RWPE2 (cell line): ENCODE measurements around the gene NHEJ1.
A peak's percentile ranks its signal among the peaks of the same experiment; 100 is the strongest.

Source experiments
- ATAC-seq: fragments of 200-7000 bp; cut with Tn5 transposase; 3 replicates; pipeline ENCODE4 v1.9.1; 2021; ENCODE audit warnings: low read depth
- DNase-seq: peaks from one replicate; pipeline ENCODE4 v3.0.0-alpha.2; 2020; ENCODE audit warnings: low spot score
- H3K27ac ChIP-seq: fragments of 450-650 bp; 2 replicates; pipeline ENCODE4 v1.5.1; 2017; ENCODE audit warnings: mild to moderate bottlenecking; ENCODE audit not compliant: poor library complexity, severe bottlenecking
- H3K27me3 ChIP-seq: fragments of 250-450 bp; sonication (Bioruptor Pico); 2 replicates; pipeline ENCODE4 v1.5.1; 2021; ENCODE audit warnings: mild to moderate bottlenecking, moderate library complexity; ENCODE audit not compliant: insufficient read depth, poor library complexity, severe bottlenecking
- H3K36me3 ChIP-seq: fragments of 250-450 bp; sonication (Bioruptor Pico); 2 replicates; pipeline ENCODE4 v1.5.1; 2020; ENCODE audit warnings: low read depth, mild to moderate bottlenecking, moderate library complexity
- H3K4me1 ChIP-seq: fragments of 250-450 bp; sonication (Bioruptor Pico); 2 replicates; pipeline ENCODE4 v1.5.1; 2021; ENCODE audit warnings: mild to moderate bottlenecking, moderate library complexity; ENCODE audit not compliant: insufficient read depth, poor library complexity, severe bottlenecking
- H3K4me3 ChIP-seq: fragments of 250-450 bp; sonication (Bioruptor Pico); 2 replicates; pipeline ENCODE4 v1.5.1; 2021; ENCODE audit warnings: mild to moderate bottlenecking, moderate library complexity; ENCODE audit not compliant: severe bottlenecking
- H3K9me3 ChIP-seq: fragments of 250-450 bp; sonication (Bioruptor Pico); 2 replicates; pipeline ENCODE4 v1.5.1; 2021; ENCODE audit warnings: mild to moderate bottlenecking, moderate library complexity; ENCODE audit not compliant: severe bottlenecking
- CTCF ChIP-seq: fragments of 450-650 bp; IDR thresholded peaks from one replicate; pipeline ENCODE4 v1.5.1; 2017; ENCODE audit warnings: mild to moderate bottlenecking, moderate library complexity; ENCODE audit not compliant: poor library complexity, severe bottlenecking

Gene NHEJ1

GRCh38 chr2:219104107-219105035 lies 56.2 kb downstream of the NHEJ1 start:
- no peak for DNase-seq
- no peak overlapping the region for H3K27ac ChIP-seq
- ATAC-seq: no peak
- TF ChIP-seq CTCF: peak; percentile 67
- no peaks in the 10 kb centered on the region for H3K27me3 ChIP-seq
- H3K9me3 ChIP-seq: peaks cover 3% of the 10 kb centered on the region
- no peaks in the 10 kb centered on the region for H3K4me1 ChIP-seq
- no peaks in the 10 kb centered on the region for H3K36me3 ChIP-seq
- no peak overlapping the region for H3K4me3 ChIP-seq

GRCh38 chr2:219099329-219099728 lies 61.3 kb downstream of the NHEJ1 start:
- H3K27ac ChIP-seq: no peak overlapping the region
- ATAC-seq: peak; percentile 50; the same call in 2 of the 3 replicates
- H3K4me3 ChIP-seq: no peak overlapping the region
- no peaks in the 10 kb centered on the region for H3K27me3 ChIP-seq
- DNase-seq: no peak
- H3K36me3 ChIP-seq: no peaks in the 10 kb centered on the region
- H3K4me1 ChIP-seq: no peaks in the 10 kb centered on the region
- no peak for TF ChIP-seq CTCF
- H3K9me3 ChIP-seq: peaks cover 3% of the 10 kb centered on the region

- H3K27me3 ChIP-seq: no peaks in the 10 kb centered on the region
- DNase-seq (no peak), ATAC-seq (no peak)
- H3K4me3 ChIP-seq: no peak overlapping the region
- no peaks in the 10 kb centered on the region for H3K4me1 ChIP-seq
- no peaks in the 10 kb centered on the region for H3K9me3 ChIP-seq
- H3K27ac ChIP-seq: no peak overlapping the region
- no peak for TF ChIP-seq CTCF
- H3K36me3 ChIP-seq: no peaks in the 10 kb centered on the region
These were observed 65.1 kb downstream of the NHEJ1 start for GRCh38 chr2:219095406-219095935.

- no peak for TF ChIP-seq CTCF
- Histone ChIP-seq H3K4me1 (no peaks in the 10 kb centered on the region), H3K27me3 (no peaks in the 10 kb centered on the region), H3K27ac (no peak overlapping the region), H3K36me3 (no peaks in the 10 kb centered on the region), H3K9me3 (no peaks in the 10 kb centered on the region), H3K4me3 (no peak overlapping the region)
- ATAC-seq (no peak), DNase-seq (no peak)
These were observed 66.4 kb downstream of the NHEJ1 start for GRCh38 chr2:219094171-219094570.
